Loucy (cell line): ENCODE data around the gene NMU.

Source experiments
- H2AFZ ChIP-seq: fragments of 200-600 bp; sonication (generic); 2 replicates; pipeline ENCODE4 v1.6.0; 2016; ENCODE audit warnings: antibody characterized with exemption, mild to moderate bottlenecking, low read length, moderate library complexity
- H3F3A ChIP-seq: fragments of 200-600 bp; 2 replicates; pipeline ENCODE4 v1.6.0; 2016; ENCODE audit warnings: antibody characterized with exemption, low read depth, mild to moderate bottlenecking
- H3K27me3 ChIP-seq: fragments of 200-600 bp; sonication (generic); 2 replicates; pipeline ENCODE4 v1.6.1; 2014; ENCODE audit warnings: low read length, mild to moderate bottlenecking; ENCODE audit not compliant: insufficient read depth, poor library complexity, severe bottlenecking
- H3K36me3 ChIP-seq: fragments of 200-600 bp; sonication (generic); 2 replicates; pipeline ENCODE4 v1.6.1; 2016; ENCODE audit warnings: low read length; ENCODE audit not compliant: insufficient read depth
- H3K4me1 ChIP-seq: fragments of 200-600 bp; sonication (generic); 2 replicates; pipeline ENCODE4 v1.5.1; 2014; ENCODE audit warnings: low read length, mild to moderate bottlenecking; ENCODE audit not compliant: insufficient read depth, poor library complexity, severe bottlenecking
- H3K4me2 ChIP-seq: fragments of 200-600 bp; sonication (generic); 2 replicates; pipeline ENCODE4 v1.6.0; 2014; ENCODE audit warnings: antibody characterized with exemption, low read length, low read depth, mild to moderate bottlenecking; ENCODE audit not compliant: poor library complexity, severe bottlenecking
- H3K4me3 ChIP-seq: fragments of 200-600 bp; sonication (generic); 2 replicates; pipeline ENCODE4 v1.5.1; 2014; ENCODE audit warnings: low read length, mild to moderate bottlenecking, mixed read lengths; ENCODE audit not compliant: poor library complexity, severe bottlenecking
- H3K79me2 ChIP-seq: fragments of 200-600 bp; sonication (generic); 2 replicates; pipeline ENCODE4 v1.6.1; 2014; ENCODE audit warnings: low read length; ENCODE audit not compliant: insufficient read depth
- H3K9ac ChIP-seq: fragments of 200-600 bp; sonication (generic); 2 replicates; pipeline ENCODE4 v1.6.0; 2014; ENCODE audit warnings: mild to moderate bottlenecking, low read depth, low read length, moderate library complexity; ENCODE audit not compliant: poor library complexity, severe bottlenecking
- H3K9me2 ChIP-seq: fragments of 200-600 bp; sonication (generic); replicated peaks from 2 replicates; pipeline ENCODE4 v1.6.1; 2016; ENCODE audit warnings: low read depth, low read length, mixed read lengths
- H3K9me3 ChIP-seq: fragments of 200-600 bp; sonication (generic); 2 replicates; pipeline ENCODE4 v1.6.1; 2014; ENCODE audit warnings: mild to moderate bottlenecking, antibody characterized with exemption, low read length, low read depth; ENCODE audit not compliant: insufficient read depth
- H4K20me1 ChIP-seq: fragments of 200-600 bp; sonication (generic); 2 replicates; pipeline ENCODE4 v1.6.0; 2014; ENCODE audit warnings: antibody characterized with exemption, low read length, mild to moderate bottlenecking; ENCODE audit not compliant: insufficient read depth, poor library complexity, severe bottlenecking
- CTCF ChIP-seq: fragments of 200-600 bp; sonication (generic); conservative IDR thresholded peaks from 2 replicates; pipeline ENCODE4 v1.5.1; 2014; ENCODE audit warnings: mild to moderate bottlenecking, antibody characterized with exemption, low read length
- EZH2phosphoT487 ChIP-seq: fragments of 200-600 bp; IDR thresholded peaks from 2 replicates; pipeline ENCODE4 v1.6.1; 2018; ENCODE audit warnings: antibody characterized with exemption, mild to moderate bottlenecking, moderate library complexity, borderline replicate concordance

NMU gene

GRCh38 chr4:55681430-55681829 is 45.3 kb upstream of the NMU start:
- Histone ChIP-seq H3K79me2 (no peaks in the 10 kb centered on the region), H3K27me3 (no peaks in the 10 kb centered on the region), H3K36me3 (no peaks in the 10 kb centered on the region), H3K4me3 (no peak overlapping the region), H2AFZ (no peak overlapping the region), H3K9ac (no peak overlapping the region), H3K4me2 (no peak overlapping the region), H3F3A (no peaks in the 10 kb centered on the region), H3K9me2 (no peaks in the 10 kb centered on the region), H3K9me3 (no peaks in the 10 kb centered on the region), H3K4me1 (no peaks in the 10 kb centered on the region), H4K20me1 (no peaks in the 10 kb centered on the region)
- TF ChIP-seq EZH2phosphoT487 (no peak), CTCF (no peak)

GRCh38 chr4:55675196-55675793 is 39.2 kb upstream of the NMU start:
- no peak overlapping the region for H3K4me3 ChIP-seq
- H3K36me3 ChIP-seq: no peaks in the 10 kb centered on the region
- H3K9me3 ChIP-seq: no peaks in the 10 kb centered on the region
- TF ChIP-seq CTCF: no peak
- TF ChIP-seq EZH2phosphoT487: no peak
- no peaks in the 10 kb centered on the region for H3F3A ChIP-seq
- H2AFZ ChIP-seq: no peak overlapping the region
- H3K9ac ChIP-seq: no peak overlapping the region
- no peak overlapping the region for H3K4me2 ChIP-seq
- H3K9me2 ChIP-seq: no peaks in the 10 kb centered on the region
- no peaks in the 10 kb centered on the region for H3K79me2 ChIP-seq
- H3K4me1 ChIP-seq: no peaks in the 10 kb centered on the region
- H3K27me3 ChIP-seq: no peaks in the 10 kb centered on the region
- H4K20me1 ChIP-seq: no peaks in the 10 kb centered on the region

GRCh38 chr4:55673424-55673823 is 37.3 kb upstream of the NMU start:
- Histone ChIP-seq H3K4me1 (no peaks in the 10 kb centered on the region), H3K27me3 (no peaks in the 10 kb centered on the region), H3F3A (no peaks in the 10 kb centered on the region), H3K9ac (no peak overlapping the region), H3K9me3 (no peaks in the 10 kb centered on the region), H3K4me2 (no peak overlapping the region), H4K20me1 (no peaks in the 10 kb centered on the region), H2AFZ (no peak overlapping the region), H3K4me3 (no peak overlapping the region), H3K9me2 (no peaks in the 10 kb centered on the region), H3K36me3 (no peaks in the 10 kb centered on the region), H3K79me2 (no peaks in the 10 kb centered on the region)
- TF ChIP-seq EZH2phosphoT487 (no peak), CTCF (no peak)
